ENCODE measurements around the gene SLC25A39.

The SLC25A39 gene

GRCh38 chr17:44279666-44280391, 44.8 kb downstream of the SLC25A39 start:
- TF ChIP-seq, protein P1, sequence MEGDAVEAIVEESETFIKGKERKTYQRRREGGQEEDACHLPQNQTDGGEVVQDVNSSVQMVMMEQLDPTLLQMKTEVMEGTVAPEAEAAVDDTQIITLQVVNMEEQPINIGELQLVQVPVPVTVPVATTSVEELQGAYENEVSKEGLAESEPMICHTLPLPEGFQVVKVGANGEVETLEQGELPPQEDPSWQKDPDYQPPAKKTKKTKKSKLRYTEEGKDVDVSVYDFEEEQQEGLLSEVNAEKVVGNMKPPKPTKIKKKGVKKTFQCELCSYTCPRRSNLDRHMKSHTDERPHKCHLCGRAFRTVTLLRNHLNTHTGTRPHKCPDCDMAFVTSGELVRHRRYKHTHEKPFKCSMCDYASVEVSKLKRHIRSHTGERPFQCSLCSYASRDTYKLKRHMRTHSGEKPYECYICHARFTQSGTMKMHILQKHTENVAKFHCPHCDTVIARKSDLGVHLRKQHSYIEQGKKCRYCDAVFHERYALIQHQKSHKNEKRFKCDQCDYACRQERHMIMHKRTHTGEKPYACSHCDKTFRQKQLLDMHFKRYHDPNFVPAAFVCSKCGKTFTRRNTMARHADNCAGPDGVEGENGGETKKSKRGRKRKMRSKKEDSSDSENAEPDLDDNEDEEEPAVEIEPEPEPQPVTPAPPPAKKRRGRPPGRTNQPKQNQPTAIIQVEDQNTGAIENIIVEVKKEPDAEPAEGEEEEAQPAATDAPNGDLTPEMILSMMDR (IDR thresholded peaks at IDR 0.05; ENCODE audit: insufficient read depth, low read depth, low read length, missing control alignments): no peak
- DNase-seq (ENCODE audit: low read depth): peak; percentile 45
- H3K4me3 ChIP-seq (ENCODE audit: low read length): no peak overlapping the region

GRCh38 chr17:44279346-44279665, 45.3 kb downstream of the SLC25A39 start:
- no peak overlapping the region for H3K4me3 ChIP-seq (ENCODE audit: low read length)
- DNase-seq (ENCODE audit: low read depth): no peak
- TF ChIP-seq, protein P1 (IDR thresholded peaks at IDR 0.05; ENCODE audit: insufficient read depth, low read depth, low read length, missing control alignments): no peak

DNA sequence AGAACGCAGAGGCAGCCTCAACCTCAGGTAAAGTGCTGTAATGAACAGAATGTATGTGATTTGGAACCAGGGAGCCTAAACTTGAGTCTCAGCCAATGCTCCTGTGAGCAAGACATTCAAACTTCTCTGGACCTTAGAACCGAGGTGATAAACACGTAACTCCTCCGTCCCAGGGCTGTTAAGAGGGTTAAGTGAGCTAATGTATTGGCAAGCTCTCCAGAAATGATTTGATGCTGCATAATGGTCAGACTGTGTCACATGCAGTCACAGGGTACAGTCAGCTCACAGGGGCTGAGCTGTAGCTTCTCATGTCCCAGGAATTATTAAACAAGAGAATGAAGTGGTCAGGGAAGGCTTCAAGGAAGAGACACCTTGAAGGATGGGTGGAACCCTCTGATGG, 46.6 kb downstream of the SLC25A39 start:
- TF ChIP-seq, protein P1 (IDR thresholded peaks at IDR 0.05; ENCODE audit: insufficient read depth, low read depth, low read length, missing control alignments): no peak
- no peak for DNase-seq (ENCODE audit: low read depth)
- H3K4me3 ChIP-seq (ENCODE audit: low read length): no peak overlapping the region

DNA sequence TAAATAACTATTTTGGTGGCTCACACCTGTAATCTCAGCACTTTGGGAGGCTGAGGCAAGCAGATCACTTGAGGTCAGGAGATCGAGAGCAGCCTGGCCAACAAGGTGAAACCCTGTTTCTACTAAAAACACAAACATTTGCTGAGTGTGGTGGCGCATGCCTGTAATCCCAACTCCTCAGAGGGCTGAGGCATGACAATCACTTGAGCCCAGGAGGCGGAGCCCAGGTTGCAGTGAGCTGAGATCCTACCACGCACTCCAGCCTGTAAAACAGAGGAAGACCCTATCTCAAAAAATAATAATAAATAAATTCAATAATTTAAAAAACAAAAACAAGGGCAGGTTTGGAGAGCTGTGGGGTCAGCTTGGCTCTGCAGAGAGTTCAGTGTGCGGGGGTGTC, 51.0 kb downstream of the SLC25A39 start:
- no peak for DNase-seq (ENCODE audit: low read depth)
- H3K4me3 ChIP-seq (ENCODE audit: low read length): no peak overlapping the region
- TF ChIP-seq, protein P1 (IDR thresholded peaks at IDR 0.05; ENCODE audit: insufficient read depth, low read depth, low read length, missing control alignments): no peak

- no peak overlapping the region for H3K4me3 ChIP-seq (ENCODE audit: low read length)
- DNase-seq (ENCODE audit: low read depth): no peak
- TF ChIP-seq, protein P1 (IDR thresholded peaks at IDR 0.05; ENCODE audit: insufficient read depth, low read depth, low read length, missing control alignments): no peak
These were observed 51.7 kb downstream of the SLC25A39 start for GRCh38 chr17:44272954-44273353.

- TF ChIP-seq, protein P1 (IDR thresholded peaks at IDR 0.05; ENCODE audit: insufficient read depth, low read depth, low read length, missing control alignments): no peak
- no peak for DNase-seq (ENCODE audit: low read depth)
- no peak overlapping the region for H3K4me3 ChIP-seq (ENCODE audit: low read length)
These were observed 52.2 kb downstream of the SLC25A39 start for GRCh38 chr17:44272321-44272951.
